NB4 (cell line): Measurements from ENCODE around the gene KCNK3.

Experiments
- DNase-seq: peaks from one replicate; pipeline ENCODE4 v3.0.0; 2010; ENCODE audit warnings: low read depth
- H3K4me3 ChIP-seq: one replicate; pipeline ENCODE4 v1.5.1; 2011; ENCODE audit warnings: mild to moderate bottlenecking, low read depth, low read length, moderate library complexity
- MAX ChIP-seq: IDR thresholded peaks from 2 replicates; pipeline ENCODE4 v1.6.1; 2011; ENCODE audit warnings: low read depth, low read length
- MYC ChIP-seq: IDR thresholded peaks from 2 replicates; pipeline ENCODE4 v1.6.1; 2011; ENCODE audit warnings: low read depth, low read length
- POLR2A ChIP-seq: IDR thresholded peaks from 2 replicates; pipeline ENCODE4 v1.6.1; 2011; ENCODE audit warnings: mild to moderate bottlenecking; ENCODE audit not compliant: insufficient read length; ENCODE audit errors: extremely low read depth
- TF ChIP-seq, protein P1 (sequence below): IDR thresholded peaks from one replicate; pipeline ENCODE4 v1.5.1; 2012; ENCODE audit warnings: low read depth, low read length

The KCNK3 gene

GRCh38 chr2:26768759-26769088 lies 76.2 kb downstream of the KCNK3 start:
- TF ChIP-seq POLR2A, result no peak
- no peak for TF ChIP-seq MAX
- TF ChIP-seq, protein P1, sequence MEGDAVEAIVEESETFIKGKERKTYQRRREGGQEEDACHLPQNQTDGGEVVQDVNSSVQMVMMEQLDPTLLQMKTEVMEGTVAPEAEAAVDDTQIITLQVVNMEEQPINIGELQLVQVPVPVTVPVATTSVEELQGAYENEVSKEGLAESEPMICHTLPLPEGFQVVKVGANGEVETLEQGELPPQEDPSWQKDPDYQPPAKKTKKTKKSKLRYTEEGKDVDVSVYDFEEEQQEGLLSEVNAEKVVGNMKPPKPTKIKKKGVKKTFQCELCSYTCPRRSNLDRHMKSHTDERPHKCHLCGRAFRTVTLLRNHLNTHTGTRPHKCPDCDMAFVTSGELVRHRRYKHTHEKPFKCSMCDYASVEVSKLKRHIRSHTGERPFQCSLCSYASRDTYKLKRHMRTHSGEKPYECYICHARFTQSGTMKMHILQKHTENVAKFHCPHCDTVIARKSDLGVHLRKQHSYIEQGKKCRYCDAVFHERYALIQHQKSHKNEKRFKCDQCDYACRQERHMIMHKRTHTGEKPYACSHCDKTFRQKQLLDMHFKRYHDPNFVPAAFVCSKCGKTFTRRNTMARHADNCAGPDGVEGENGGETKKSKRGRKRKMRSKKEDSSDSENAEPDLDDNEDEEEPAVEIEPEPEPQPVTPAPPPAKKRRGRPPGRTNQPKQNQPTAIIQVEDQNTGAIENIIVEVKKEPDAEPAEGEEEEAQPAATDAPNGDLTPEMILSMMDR, result no peak
- TF ChIP-seq MYC, result no peak
- H3K4me3 ChIP-seq, result no peak overlapping the region
- DNase-seq, result no peak

GRCh38 chr2:26769089-26769761 lies 76.7 kb downstream of the KCNK3 start:
- TF ChIP-seq MYC (peak; percentile 89), POLR2A (no peak), MAX (peak; percentile 94)
- TF ChIP-seq, protein P1, result peak; percentile 8
- peak overlapping the region; percentile 18 for H3K4me3 ChIP-seq
- DNase-seq, result peak; percentile 97

- TF ChIP-seq, protein P1, result peak; percentile 51
- no peak for TF ChIP-seq MYC
- H3K4me3 ChIP-seq, result no peak overlapping the region
- DNase-seq, result peak; percentile 54
Observed at GRCh38 chr2:26770986-26771586, 78.6 kb downstream of the KCNK3 start.

GRCh38 chr2:26772064-26773001 lies 79.8 kb downstream of the KCNK3 start:
- no peak overlapping the region for H3K4me3 ChIP-seq
- DNase-seq, result peak; percentile 88
- TF ChIP-seq MAX (peak; percentile 74), POLR2A (no peak), MYC (peak; percentile 81)
- TF ChIP-seq, protein P1, result no peak

DNA sequence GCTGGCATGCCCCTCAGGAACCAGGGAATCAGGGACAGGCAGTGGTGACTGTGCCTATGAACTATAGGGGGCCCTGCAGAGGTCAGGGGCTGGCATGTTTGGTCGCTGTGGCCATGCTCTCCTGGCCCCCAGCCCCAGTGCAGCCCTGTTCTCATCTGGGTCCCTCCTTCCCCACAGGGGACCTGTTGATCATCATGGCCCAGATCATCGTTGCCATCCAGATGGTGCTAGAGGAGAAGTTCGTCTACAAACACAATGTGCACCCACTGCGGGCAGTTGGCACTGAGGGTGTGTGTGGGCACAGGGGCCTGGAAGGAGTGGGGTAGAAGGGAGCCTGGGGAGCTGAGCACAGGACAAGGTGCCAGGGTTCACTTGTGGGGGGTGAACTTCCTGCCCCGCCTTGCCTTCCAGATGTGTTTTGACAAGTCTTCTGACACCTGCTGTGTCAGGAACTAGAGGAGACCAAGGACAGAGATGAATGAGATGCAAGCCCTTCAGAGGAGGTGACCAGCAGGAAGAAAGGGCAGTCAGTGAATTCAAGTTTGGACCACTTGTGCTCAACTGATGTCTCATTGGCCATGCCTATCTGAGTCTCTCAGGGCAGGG lies 83.8 kb downstream of the KCNK3 start:
- DNase-seq, result no peak
- H3K4me3 ChIP-seq, result no peak overlapping the region
- TF ChIP-seq, protein P1, result no peak
- no peak for TF ChIP-seq POLR2A
- TF ChIP-seq MYC, result no peak
- TF ChIP-seq MAX, result no peak
